ENCODE results near the gene EDC4.
A peak's percentile ranks its signal among the peaks of the same experiment; 100 is the strongest.
"Not testable (repeated sequence)": the region's sequence is repeated elsewhere in the genome, so short reads cannot be mapped to it uniquely, and the experiment has no call there.

Gene EDC4

DNA sequence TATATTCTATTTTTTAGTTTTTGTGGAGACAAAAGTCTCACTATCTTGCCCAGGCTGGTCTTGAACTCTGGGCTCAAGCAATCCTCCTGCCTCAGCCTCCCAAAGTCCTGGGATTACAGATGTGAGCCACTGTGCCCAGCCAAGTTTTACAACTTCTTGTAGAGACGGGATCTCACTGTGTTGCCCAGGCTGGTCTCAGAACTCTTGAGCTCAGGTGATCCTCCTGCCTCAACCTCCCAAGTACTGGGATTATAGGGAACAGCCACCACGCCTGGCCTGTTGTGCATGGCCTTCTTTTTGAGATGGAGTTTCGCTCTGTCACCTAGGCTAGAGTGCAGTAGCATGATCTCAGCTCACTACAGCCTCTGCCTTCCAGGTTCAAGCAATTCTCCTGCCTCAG lies 19.2 kb upstream of the EDC4 start:
- Histone ChIP-seq H3K9ac (ENCODE audit: low read length in 2 of 2) (no peak overlapping the region), H3K27ac (ENCODE audit: low read length) (no peak overlapping the region), H3K36me3 (ENCODE audit: control insufficient read depth in 2 of 2, insufficient read depth in 2 of 2, low read length in 2 of 2) (peaks cover 0 to 3% of the 10 kb centered on the region in 2 donors), H3K27me3 (ENCODE audit: control insufficient read depth in 1 of 2, insufficient read depth in 2 of 2, low read length in 2 of 2) (no peaks in the 10 kb centered on the region), H3K9me3 (ENCODE audit: control insufficient read depth in 2 of 2, low read length in 2 of 2) (no peaks in the 10 kb centered on the region), H3K4me3 (ENCODE audit: low read length in 2 of 2) (no peak overlapping the region), H3K4me1 (ENCODE audit: control insufficient read depth, insufficient read depth, low read length) (peaks cover 26% of the 10 kb centered on the region)

DNA sequence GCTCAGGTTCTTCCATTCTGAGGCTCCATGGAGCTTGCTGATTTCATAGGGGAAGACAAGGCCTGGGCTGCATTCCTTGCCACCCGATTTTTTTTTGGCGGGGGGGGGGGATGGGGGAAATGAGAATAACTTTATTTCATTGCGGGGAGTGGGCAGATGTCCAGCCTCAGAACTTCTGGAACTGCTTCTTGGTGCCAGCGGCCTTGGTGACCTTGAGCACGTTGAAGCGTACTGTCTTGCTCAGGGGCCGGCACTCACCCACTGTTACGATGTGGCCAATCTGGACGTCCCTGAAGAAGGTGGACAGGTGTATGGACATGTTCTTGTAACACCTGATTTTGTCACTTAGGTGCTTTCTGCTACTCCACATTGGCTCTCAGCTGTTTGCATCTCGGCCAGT lies 17.1 kb upstream of the EDC4 start:
- Histone ChIP-seq H3K27me3 (ENCODE audit: control insufficient read depth in 1 of 2, insufficient read depth in 2 of 2, low read length in 2 of 2) (no peaks in the 10 kb centered on the region), H3K4me3 (ENCODE audit: low read length in 2 of 2) (no peak overlapping the region), H3K36me3 (ENCODE audit: control insufficient read depth in 2 of 2, insufficient read depth in 2 of 2, low read length in 2 of 2) (peaks cover 0 to 8% of the 10 kb centered on the region in 2 donors), H3K9ac (ENCODE audit: low read length in 2 of 2) (no peak overlapping the region), H3K9me3 (ENCODE audit: control insufficient read depth in 2 of 2, low read length in 2 of 2) (no peaks in the 10 kb centered on the region), H3K4me1 (ENCODE audit: control insufficient read depth, insufficient read depth, low read length) (peaks cover 27% of the 10 kb centered on the region), H3K27ac (ENCODE audit: low read length) (no peak overlapping the region)

DNA sequence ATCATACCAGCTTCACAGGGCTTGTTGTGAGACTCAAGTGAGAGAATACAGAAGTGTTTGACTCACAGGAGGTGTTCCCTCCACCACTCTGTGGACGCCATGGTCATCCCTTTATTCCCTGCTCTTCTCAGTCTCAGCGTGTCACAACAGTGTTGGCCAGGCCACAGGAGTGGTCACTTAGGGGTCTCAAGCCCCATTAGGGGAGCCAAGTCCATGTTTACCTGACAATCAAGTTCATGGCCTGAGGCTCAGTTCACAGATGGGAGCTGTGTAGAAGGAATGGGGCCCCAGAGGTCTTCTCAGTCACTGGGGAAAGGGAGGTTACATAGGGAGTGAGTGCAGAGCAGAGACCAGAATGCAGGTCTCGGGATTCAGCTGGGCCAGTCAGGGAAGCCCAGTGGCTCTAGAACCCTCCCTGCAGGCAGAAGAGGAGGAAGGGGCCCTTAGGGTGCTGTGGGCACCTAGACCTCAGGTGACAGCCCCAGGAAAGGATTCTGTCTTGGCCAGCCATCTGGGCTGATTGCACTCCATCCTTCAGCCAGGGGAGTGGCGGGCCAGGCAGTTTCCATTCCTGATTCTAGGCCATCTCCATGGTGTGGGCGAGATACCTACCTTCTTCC lies 15.8 kb upstream of the EDC4 start:
- peaks cover 0 to 11% of the 10 kb centered on the region in 2 donors for H3K36me3 ChIP-seq (ENCODE audit: control insufficient read depth in 2 of 2, insufficient read depth in 2 of 2, low read length in 2 of 2)
- H3K4me3 ChIP-seq (ENCODE audit: low read length in 2 of 2) = no peak overlapping the region
- peaks cover 31% of the 10 kb centered on the region for H3K4me1 ChIP-seq (ENCODE audit: control insufficient read depth, insufficient read depth, low read length)
- peak overlapping the region; percentile 18 for H3K27ac ChIP-seq (ENCODE audit: low read length)
- H3K9me3 ChIP-seq (ENCODE audit: control insufficient read depth in 2 of 2, low read length in 2 of 2) = no peaks in the 10 kb centered on the region
- no peaks in the 10 kb centered on the region for H3K27me3 ChIP-seq (ENCODE audit: control insufficient read depth in 1 of 2, insufficient read depth in 2 of 2, low read length in 2 of 2)
- no peak overlapping the region for H3K9ac ChIP-seq (ENCODE audit: low read length in 2 of 2)

DNA sequence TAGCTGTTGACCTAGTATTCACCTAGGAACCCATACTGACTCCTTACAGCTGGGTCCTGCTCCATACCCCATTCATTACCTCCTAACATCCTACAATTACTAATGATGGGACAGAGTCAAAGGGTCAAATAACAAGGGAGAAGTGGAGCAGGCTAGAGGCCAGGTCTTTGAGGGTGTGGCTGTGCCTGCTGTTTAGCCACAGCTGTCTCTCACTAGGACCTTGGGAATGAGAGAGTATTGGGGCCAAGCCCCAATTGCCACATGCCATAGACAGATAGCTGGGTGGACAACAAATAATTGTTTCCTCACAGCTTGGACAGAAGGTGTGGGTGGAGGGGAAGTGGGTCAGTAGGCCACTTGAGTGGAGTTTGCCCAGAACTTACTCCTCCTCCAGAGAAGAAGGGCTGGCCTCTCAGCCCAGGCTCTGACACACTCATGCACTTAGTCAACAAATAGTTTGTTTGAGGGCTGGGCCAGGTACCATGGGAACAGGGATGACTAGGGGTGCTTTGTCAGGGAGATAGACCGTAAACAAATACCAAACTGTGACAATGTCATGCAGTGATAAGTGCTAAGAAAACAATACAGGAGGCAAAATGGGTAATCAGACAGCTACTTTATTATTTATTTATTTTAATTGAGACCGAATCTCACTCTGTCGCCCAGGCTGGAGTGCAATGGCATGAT lies 15.2 kb upstream of the EDC4 start:
- Histone ChIP-seq H3K4me3 (ENCODE audit: low read length in 2 of 2) (peak overlapping the region in 1 of 2 donors; percentile 15), H3K9ac (ENCODE audit: low read length in 2 of 2) (no peak overlapping the region), H3K27ac (ENCODE audit: low read length) (peak overlapping the region; percentile 49), H3K36me3 (ENCODE audit: control insufficient read depth in 2 of 2, insufficient read depth in 2 of 2, low read length in 2 of 2) (peaks cover 0 to 11% of the 10 kb centered on the region in 2 donors), H3K9me3 (ENCODE audit: control insufficient read depth in 2 of 2, low read length in 2 of 2) (no peaks in the 10 kb centered on the region), H3K4me1 (ENCODE audit: control insufficient read depth, insufficient read depth, low read length) (peaks cover 37% of the 10 kb centered on the region), H3K27me3 (ENCODE audit: control insufficient read depth in 1 of 2, insufficient read depth in 2 of 2, low read length in 2 of 2) (no peaks in the 10 kb centered on the region)

DNA sequence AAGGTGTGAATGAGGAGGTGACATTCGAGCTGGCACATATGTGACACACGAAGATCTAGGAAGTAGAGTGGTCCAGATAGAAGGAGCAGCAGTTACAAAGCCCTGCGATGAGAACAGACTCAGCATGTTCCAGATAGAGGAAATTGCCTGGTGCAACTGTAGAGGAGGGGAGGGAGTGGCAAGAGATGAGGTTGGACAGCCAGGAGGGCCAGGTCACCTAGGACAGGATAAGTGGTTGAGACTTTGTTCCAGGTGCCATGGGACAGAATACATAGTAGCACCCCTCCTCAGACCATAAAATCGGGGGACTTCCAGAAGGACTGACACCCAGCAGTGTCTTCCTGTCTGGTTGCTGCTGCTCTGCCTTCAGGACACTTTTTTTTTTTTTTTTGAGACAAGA lies 14.4 kb upstream of the EDC4 start:
- H3K27me3 ChIP-seq (ENCODE audit: control insufficient read depth in 1 of 2, insufficient read depth in 2 of 2, low read length in 2 of 2) = no peaks in the 10 kb centered on the region
- no peaks in the 10 kb centered on the region for H3K9me3 ChIP-seq (ENCODE audit: control insufficient read depth in 2 of 2, low read length in 2 of 2)
- no peak overlapping the region for H3K9ac ChIP-seq (ENCODE audit: low read length in 2 of 2)
- peak overlapping the region; percentile 49 for H3K27ac ChIP-seq (ENCODE audit: low read length)
- no peak overlapping the region for H3K4me3 ChIP-seq (ENCODE audit: low read length in 2 of 2)
- peaks cover 45% of the 10 kb centered on the region for H3K4me1 ChIP-seq (ENCODE audit: control insufficient read depth, insufficient read depth, low read length)
- peaks cover 0 to 11% of the 10 kb centered on the region in 2 donors for H3K36me3 ChIP-seq (ENCODE audit: control insufficient read depth in 2 of 2, insufficient read depth in 2 of 2, low read length in 2 of 2)

DNA sequence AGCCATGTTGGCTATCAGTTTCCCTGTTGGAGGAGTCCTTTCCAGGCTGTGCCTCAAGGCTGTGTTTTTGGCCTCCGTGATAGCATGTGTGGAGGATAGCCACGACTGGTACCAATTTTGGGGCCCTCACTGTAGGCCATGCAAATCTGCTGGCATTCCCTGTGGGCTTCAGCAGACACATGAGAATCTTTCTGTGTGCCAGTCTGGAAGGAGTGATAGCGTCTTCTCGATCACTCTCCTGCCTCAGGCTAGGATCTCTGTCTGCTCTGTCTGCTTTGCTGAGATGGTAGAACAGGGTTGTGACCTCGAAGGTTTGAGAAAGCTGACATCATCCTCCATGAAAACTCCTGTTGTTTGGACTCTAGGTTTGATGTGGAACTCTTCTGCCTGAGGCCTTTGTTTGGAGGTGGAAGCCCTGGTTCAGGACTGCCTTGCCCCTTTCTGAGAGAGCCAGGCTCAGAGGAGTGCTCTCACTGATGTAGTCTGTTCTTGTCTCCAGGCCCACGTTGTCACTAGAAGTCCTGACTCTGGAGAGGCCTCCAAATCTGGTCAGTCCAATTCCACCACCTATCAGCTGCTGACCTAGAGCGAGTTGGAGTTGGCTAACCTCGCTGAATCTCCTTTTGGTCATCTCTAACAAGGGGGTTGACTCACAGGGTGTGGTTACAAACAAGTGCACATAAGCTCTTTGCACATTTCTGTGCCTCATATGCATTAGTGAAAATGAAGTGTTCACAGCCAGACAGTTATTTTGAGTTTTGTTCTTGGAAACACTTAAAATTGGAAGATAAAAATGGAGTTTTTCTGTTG lies 12.1 kb upstream of the EDC4 start:
- Histone ChIP-seq H3K4me1 (ENCODE audit: control insufficient read depth, insufficient read depth, low read length) (peaks cover 53% of the 10 kb centered on the region), H3K9ac (ENCODE audit: low read length in 2 of 2) (no peak overlapping the region), H3K9me3 (ENCODE audit: control insufficient read depth in 2 of 2, low read length in 2 of 2) (no peaks in the 10 kb centered on the region), H3K4me3 (ENCODE audit: low read length in 2 of 2) (no peak overlapping the region), H3K27ac (ENCODE audit: low read length) (no peak overlapping the region), H3K27me3 (ENCODE audit: control insufficient read depth in 1 of 2, insufficient read depth in 2 of 2, low read length in 2 of 2) (no peaks in the 10 kb centered on the region), H3K36me3 (ENCODE audit: control insufficient read depth in 2 of 2, insufficient read depth in 2 of 2, low read length in 2 of 2) (peaks cover 5 to 11% of the 10 kb centered on the region in 2 donors)

DNA sequence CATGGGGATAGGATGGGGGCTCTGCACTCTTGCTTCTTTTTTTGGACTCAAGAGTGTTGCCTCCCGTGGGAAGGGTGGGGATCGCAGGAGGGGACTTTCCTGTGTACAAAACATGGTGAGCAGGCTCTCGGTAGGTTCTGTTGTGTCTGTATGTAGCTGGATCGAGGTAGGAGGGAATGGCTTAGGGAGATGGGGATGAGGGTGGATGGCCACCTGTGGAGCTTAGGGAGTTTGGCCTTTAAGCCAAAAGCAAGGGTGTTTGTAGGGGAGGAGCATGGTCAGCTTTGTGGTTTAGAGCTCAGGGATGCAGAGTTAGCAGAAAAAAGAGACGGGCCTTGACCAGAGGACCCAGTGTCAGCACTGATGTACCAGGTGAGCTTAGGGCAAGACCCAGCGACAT lies 11.0 kb upstream of the EDC4 start:
- Histone ChIP-seq H3K9me3 (ENCODE audit: control insufficient read depth in 2 of 2, low read length in 2 of 2) (no peaks in the 10 kb centered on the region), H3K27ac (ENCODE audit: low read length) (peak overlapping the region; percentile 80), H3K9ac (ENCODE audit: low read length in 2 of 2) (no peak overlapping the region), H3K4me1 (ENCODE audit: control insufficient read depth, insufficient read depth, low read length) (peaks cover 48% of the 10 kb centered on the region), H3K27me3 (ENCODE audit: control insufficient read depth in 1 of 2, insufficient read depth in 2 of 2, low read length in 2 of 2) (no peaks in the 10 kb centered on the region), H3K4me3 (ENCODE audit: low read length in 2 of 2) (no peak overlapping the region), H3K36me3 (ENCODE audit: control insufficient read depth in 2 of 2, insufficient read depth in 2 of 2, low read length in 2 of 2) (peaks cover 5 to 11% of the 10 kb centered on the region in 2 donors)

DNA sequence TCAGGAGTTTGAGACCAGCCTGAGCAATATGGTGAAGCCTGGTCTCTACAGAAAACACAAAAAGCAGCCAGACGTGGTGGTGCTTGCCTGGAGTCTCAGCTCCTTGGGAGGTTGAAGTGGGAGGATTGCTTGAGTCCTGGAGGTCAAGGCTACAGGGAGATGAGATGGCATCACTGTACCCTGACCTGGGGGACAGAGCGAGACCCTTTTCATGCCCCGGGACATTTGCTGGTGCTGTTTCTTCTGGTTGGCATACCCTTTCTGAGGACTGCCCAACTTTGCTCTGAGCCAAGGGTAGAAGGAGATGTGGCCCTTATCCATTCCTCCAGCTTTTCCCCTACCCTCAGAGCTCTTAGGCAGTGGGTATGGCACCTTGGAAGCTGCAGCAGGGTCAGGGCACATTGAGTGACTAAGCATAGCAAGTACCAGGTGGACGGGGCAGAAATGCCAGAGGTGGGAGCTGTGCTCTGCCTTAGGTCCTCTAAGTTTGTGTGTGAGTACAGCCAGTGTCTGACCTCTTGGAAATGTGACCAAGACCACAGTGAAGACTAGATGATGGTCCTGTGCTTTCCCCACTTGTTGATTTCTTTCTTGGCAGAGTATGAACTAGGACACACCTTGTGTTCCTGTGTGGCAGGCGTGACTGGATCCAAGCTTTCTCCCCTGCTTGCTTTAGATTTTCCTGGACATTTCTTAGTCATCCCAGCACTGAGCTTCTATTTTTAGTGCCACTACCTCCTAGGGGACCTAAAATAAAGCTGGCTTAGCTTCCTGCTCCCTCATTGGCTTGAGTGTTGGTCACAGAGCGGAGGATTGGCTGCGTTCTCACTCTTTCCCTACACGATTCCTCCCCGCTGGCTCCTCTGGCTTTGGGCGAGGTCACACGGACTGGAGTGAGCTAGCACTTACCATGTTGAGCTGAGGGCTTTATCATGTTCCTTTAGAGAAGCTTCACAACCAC lies 9.9 kb upstream of the EDC4 start:
- peak overlapping the region in 1 of 2 donors; percentile 29 for H3K9ac ChIP-seq (ENCODE audit: low read length in 2 of 2)
- no peaks in the 10 kb centered on the region for H3K27me3 ChIP-seq (ENCODE audit: control insufficient read depth in 1 of 2, insufficient read depth in 2 of 2, low read length in 2 of 2)
- H3K9me3 ChIP-seq (ENCODE audit: control insufficient read depth in 2 of 2, low read length in 2 of 2) = no peaks in the 10 kb centered on the region
- H3K4me1 ChIP-seq (ENCODE audit: control insufficient read depth, insufficient read depth, low read length) = peaks cover 39% of the 10 kb centered on the region
- peak overlapping the region; percentile 80 for H3K27ac ChIP-seq (ENCODE audit: low read length)
- peak overlapping the region in 1 of 2 donors; percentile 62 for H3K4me3 ChIP-seq (ENCODE audit: low read length in 2 of 2)
- H3K36me3 ChIP-seq (ENCODE audit: control insufficient read depth in 2 of 2, insufficient read depth in 2 of 2, low read length in 2 of 2) = peaks cover 5 to 16% of the 10 kb centered on the region in 2 donors

DNA sequence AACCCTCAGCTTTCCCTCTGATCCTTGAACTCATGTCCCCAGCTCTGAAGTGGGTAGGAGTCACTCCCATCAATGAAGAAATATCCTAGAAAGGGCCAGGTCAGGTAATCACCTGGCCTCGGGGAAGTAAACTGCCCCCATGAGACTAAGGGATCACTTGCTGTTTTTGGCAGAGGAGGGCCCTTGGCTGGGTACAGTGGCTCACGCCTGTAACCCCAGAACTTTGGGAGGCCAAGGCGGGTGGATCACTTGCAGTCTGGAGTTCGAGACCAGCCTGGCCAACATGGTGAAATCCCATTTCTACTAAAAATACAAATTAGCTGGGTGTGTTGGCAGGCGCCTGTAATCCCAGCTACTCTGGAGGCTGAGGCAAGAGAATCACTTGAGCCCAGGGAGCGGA lies 8.8 kb upstream of the EDC4 start:
- Histone ChIP-seq H3K27ac (ENCODE audit: low read length) (peak overlapping the region; percentile 80), H3K4me1 (ENCODE audit: control insufficient read depth, insufficient read depth, low read length) (peaks cover 32% of the 10 kb centered on the region), H3K36me3 (ENCODE audit: control insufficient read depth in 2 of 2, insufficient read depth in 2 of 2, low read length in 2 of 2) (peaks cover 5 to 26% of the 10 kb centered on the region in 2 donors), H3K4me3 (ENCODE audit: low read length in 2 of 2) (peak overlapping the region in 1 of 2 donors; percentile 62), H3K9ac (ENCODE audit: low read length in 2 of 2) (peak overlapping the region in 1 of 2 donors; percentile 29)
- not testable (repeated sequence) for H3K27me3 ChIP-seq (ENCODE audit: control insufficient read depth in 1 of 2, insufficient read depth in 2 of 2, low read length in 2 of 2); H3K9me3 ChIP-seq (ENCODE audit: control insufficient read depth in 2 of 2, low read length in 2 of 2)

DNA sequence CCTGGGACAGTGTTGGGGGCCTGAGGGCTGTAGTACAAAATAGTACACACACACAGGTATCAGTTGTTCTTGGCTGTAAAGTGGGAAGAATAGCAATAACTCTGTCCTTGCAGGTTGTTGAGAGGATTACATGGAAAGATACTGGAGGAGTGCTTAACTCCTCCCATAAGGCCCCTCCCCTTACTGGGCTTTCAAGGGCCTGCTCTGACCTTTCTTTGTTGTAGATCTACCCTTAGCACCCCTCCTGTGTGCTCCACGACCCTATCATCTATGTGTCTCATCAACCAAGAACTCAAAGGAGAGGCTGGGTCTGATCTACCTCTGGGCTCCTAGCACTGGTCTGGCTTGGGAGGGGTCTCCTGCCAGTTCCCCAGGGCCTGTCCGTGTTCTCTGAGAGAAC lies 8.3 kb upstream of the EDC4 start:
- Histone ChIP-seq H3K9ac (ENCODE audit: low read length in 2 of 2) (no peak overlapping the region), H3K4me1 (ENCODE audit: control insufficient read depth, insufficient read depth, low read length) (peaks cover 32% of the 10 kb centered on the region), H3K27ac (ENCODE audit: low read length) (no peak overlapping the region), H3K27me3 (ENCODE audit: control insufficient read depth in 1 of 2, insufficient read depth in 2 of 2, low read length in 2 of 2) (no peaks in the 10 kb centered on the region), H3K36me3 (ENCODE audit: control insufficient read depth in 2 of 2, insufficient read depth in 2 of 2, low read length in 2 of 2) (peaks cover 5 to 26% of the 10 kb centered on the region in 2 donors), H3K9me3 (ENCODE audit: control insufficient read depth in 2 of 2, low read length in 2 of 2) (no peaks in the 10 kb centered on the region), H3K4me3 (ENCODE audit: low read length in 2 of 2) (no peak overlapping the region)
